Esophagus squamous epithelium (tissue), 4 donors: ENCODE results near the gene EPC1.

Experiments
- POLR2A ChIP-seq, 4 donors: fragments of 450-650 bp; IDR thresholded peaks; one replicate each; pipeline ENCODE4 v1.6.1; 2017; ENCODE audit warnings: antibody characterized with exemption in 4 of 4, mild to moderate bottlenecking in 4 of 4, moderate library complexity in 3 of 4
- TF ChIP-seq, protein P1 (sequence below), 6 experiments: fragments of 450-650 bp in 4 of 6; fragments of 200-600 bp in 2 of 6; sonication (generic) in 2 of 6; IDR thresholded peaks; one replicate each; pipeline ENCODE4 v1.5.1; 2016 to 2019; ENCODE audit warnings: antibody characterized with exemption in 6 of 6, mild to moderate bottlenecking in 4 of 6, moderate library complexity in 4 of 6

GRCh38 chr10:32273336-32273735 lies 73.6 kb downstream of the EPC1 start:
- TF ChIP-seq, protein P1, sequence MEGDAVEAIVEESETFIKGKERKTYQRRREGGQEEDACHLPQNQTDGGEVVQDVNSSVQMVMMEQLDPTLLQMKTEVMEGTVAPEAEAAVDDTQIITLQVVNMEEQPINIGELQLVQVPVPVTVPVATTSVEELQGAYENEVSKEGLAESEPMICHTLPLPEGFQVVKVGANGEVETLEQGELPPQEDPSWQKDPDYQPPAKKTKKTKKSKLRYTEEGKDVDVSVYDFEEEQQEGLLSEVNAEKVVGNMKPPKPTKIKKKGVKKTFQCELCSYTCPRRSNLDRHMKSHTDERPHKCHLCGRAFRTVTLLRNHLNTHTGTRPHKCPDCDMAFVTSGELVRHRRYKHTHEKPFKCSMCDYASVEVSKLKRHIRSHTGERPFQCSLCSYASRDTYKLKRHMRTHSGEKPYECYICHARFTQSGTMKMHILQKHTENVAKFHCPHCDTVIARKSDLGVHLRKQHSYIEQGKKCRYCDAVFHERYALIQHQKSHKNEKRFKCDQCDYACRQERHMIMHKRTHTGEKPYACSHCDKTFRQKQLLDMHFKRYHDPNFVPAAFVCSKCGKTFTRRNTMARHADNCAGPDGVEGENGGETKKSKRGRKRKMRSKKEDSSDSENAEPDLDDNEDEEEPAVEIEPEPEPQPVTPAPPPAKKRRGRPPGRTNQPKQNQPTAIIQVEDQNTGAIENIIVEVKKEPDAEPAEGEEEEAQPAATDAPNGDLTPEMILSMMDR (IDR thresholded peaks at IDR 0.05) = no peak
- no peak for TF ChIP-seq POLR2A (IDR thresholded peaks at IDR 0.05)
